NCI-H82 treated with DMSO at 0.1 percent for 48 hours (cell line): ENCODE results near the gene MME.

Experiments
- DNase-seq: peaks from one replicate; lab custom pipeline; 2025; ENCODE audit not compliant: unreplicated experiment; lab: John Stamatoyannopoulos, UW

Gene MME

GRCh38 chr3:155231792-155232191 is 151.7 kb downstream of the MME start:
- DNase-seq, result no peak

- DNase-seq, result no peak
Measured at GRCh38 chr3:155232605-155233004, 152.5 kb downstream of the MME start.

GRCh38 chr3:155233213-155233612 is 153.1 kb downstream of the MME start:
- no peak for DNase-seq
